K562 (cell line): Measurements from ENCODE around the gene GABPB1. TPM values are rescaled to one million over a fixed set of nuclear protein-coding genes. Genes with fewer than 3 reads are reported as not detected.

ENCODE experiments used
- ATAC-seq: fragments of 200-7000 bp; cut with Tn5 transposase; 3 replicates; pipeline ENCODE4 v1.9.1; 2020; ENCODE audit warnings: moderate library complexity
- BruUV-seq: library from RNA; stranded (reverse); fragments of 400-500 nt; replicated peaks from 2 replicates; lab custom pipeline; 2021; lab: Mats Ljungman, UMichigan
- CTCF ChIA-PET: fragments of 300-600 bp; formaldehyde crosslinking; extraction: SDS; loops from one replicate; lab custom pipeline; 2021; ENCODE audit warnings: low intra/inter-chr PET ratio; lab: Yijun Ruan, JAX
- POLR2A ChIA-PET: fragments of 300-600, 350-650 bp; sonication (Branson Sonifier 250); formaldehyde crosslinking; extraction: SDS; loops from one replicate; lab custom pipeline; 2021; ENCODE audit warnings: antibody characterized with exemption, inconsistent platforms; lab: Yijun Ruan, JAX
- DNase-seq, 4 experiments: peaks; one replicate each; pipeline versions ENCODE4 v3.0.0 to v3.0.0-alpha.2; 2011 to 2018; ENCODE audit warnings: low spot score in 3 of 4, mixed read lengths in 3 of 4; ENCODE audit errors: extremely low read depth in 1 of 4
- FAIRE-seq: peaks from 2 replicates; lab custom pipeline; 2011; peaks lifted over from hg19 to GRCh38; lab: Jason Lieb, UNC
- H2AFZ ChIP-seq: 2 replicates; pipeline ENCODE4 v1.6.0; 2011; ENCODE audit warnings: low read depth, low read length, control low read depth, inconsistent platforms
- H3K27ac ChIP-seq: fragments of 200-600 bp; 3 replicates; pipeline ENCODE4 v1.8.0; 2011; ENCODE audit warnings: low read depth, mild to moderate bottlenecking, control low read depth, inconsistent platforms, low read length, moderate library complexity, mixed read lengths; ENCODE audit errors: extremely low read depth
- H3K27me3 ChIP-seq, 2 experiments: fragments of 300-600 bp in 1 of 2; 2 replicates in 1 of 2; 3 replicates in 1 of 2; pipeline versions ENCODE4 v1.6.0 to v1.8.0; 2011; ENCODE audit warnings: inconsistent platforms in 2 of 2, low read length in 2 of 2, mild to moderate bottlenecking in 1 of 2, mixed read lengths in 1 of 2, moderate library complexity in 1 of 2; ENCODE audit not compliant: control insufficient read depth in 2 of 2, insufficient read depth in 2 of 2
- H3K36me3 ChIP-seq: fragments of 300-600 bp; 3 replicates; pipeline ENCODE4 v1.8.0; 2011; ENCODE audit warnings: mild to moderate bottlenecking, low read length, inconsistent platforms; ENCODE audit not compliant: control insufficient read depth, insufficient read depth
- H3K4me1 ChIP-seq, 2 experiments: fragments of 200-600 bp in 1 of 2; replicated peaks in 1 of 2; 2 replicates in 1 of 2; 3 replicates in 1 of 2; pipeline versions ENCODE4 v1.5.1 to v1.8.0; 2011; ENCODE audit warnings: inconsistent platforms in 2 of 2, low read length in 2 of 2, mild to moderate bottlenecking in 1 of 2, mixed read lengths in 1 of 2, moderate library complexity in 1 of 2; ENCODE audit not compliant: control insufficient read depth in 2 of 2, insufficient read depth in 2 of 2
- H3K4me2 ChIP-seq: 2 replicates; pipeline ENCODE4 v1.6.1; 2011; ENCODE audit warnings: low read length, control low read depth, inconsistent platforms, mixed read lengths; ENCODE audit not compliant: insufficient read depth
- H3K4me3 ChIP-seq: fragments of 200-600 bp; sonication (generic), shearing (Covaris generic); 2 replicates; pipeline ENCODE4 v1.5.1; 2016; ENCODE audit warnings: control low read depth, inconsistent platforms
- H3K79me2 ChIP-seq: fragments of 200-600 bp; 3 replicates; pipeline ENCODE4 v1.8.0; 2011; ENCODE audit warnings: low read length, inconsistent platforms; ENCODE audit not compliant: control insufficient read depth, insufficient read depth
- H3K9ac ChIP-seq, 2 experiments: 2 replicates each; pipeline versions ENCODE4 v1.6.0 to v1.6.1; 2011; ENCODE audit warnings: low read depth in 2 of 2, low read length in 2 of 2, control low read depth in 1 of 2, inconsistent platforms in 1 of 2, mild to moderate bottlenecking in 1 of 2, mixed read lengths in 1 of 2; ENCODE audit not compliant: insufficient read depth in 1 of 2
- H3K9me1 ChIP-seq: one replicate; pipeline ENCODE4 v1.6.0; 2011; ENCODE audit warnings: inconsistent platforms, mild to moderate bottlenecking, low read length, moderate library complexity; ENCODE audit not compliant: control insufficient read depth, insufficient read depth
- H3K9me3 ChIP-seq: replicated peaks from 2 replicates; pipeline ENCODE4 v1.5.1; 2011; ENCODE audit warnings: low read depth, low read length, inconsistent platforms; ENCODE audit not compliant: control insufficient read depth, insufficient read depth
- H4K20me1 ChIP-seq: replicated peaks from 2 replicates; pipeline ENCODE4 v1.6.1; 2011; ENCODE audit warnings: low read length, inconsistent platforms, mixed read lengths; ENCODE audit not compliant: control insufficient read depth, insufficient read depth
- ARID2 ChIP-seq: fragments of 450-650 bp; IDR thresholded peaks from 2 replicates; pipeline ENCODE4 v1.6.1; 2017; ENCODE audit warnings: antibody characterized with exemption, mild to moderate bottlenecking
- CBFA2T3 ChIP-seq: fragments of 450-650 bp; IDR thresholded peaks from 2 replicates; pipeline ENCODE4 v1.6.1; 2017
- KLF6 ChIP-seq: fragments of 250-450 bp; sonication (Bioruptor Pico); IDR thresholded peaks from 2 replicates; pipeline ENCODE4 v1.4.0; 2020; ENCODE audit warnings: mild to moderate bottlenecking, moderate library complexity, borderline replicate concordance
- MITF ChIP-seq: IDR thresholded peaks from 2 replicates; pipeline ENCODE4 v1.6.1; 2014; ENCODE audit warnings: antibody characterized with exemption
- PBX2 ChIP-seq, 2 experiments: IDR thresholded peaks in 1 of 2; conservative IDR thresholded peaks in 1 of 2; 2 replicates each; pipeline ENCODE4 v1.6.1; 2016; ENCODE audit warnings: low read depth in 2 of 2, mild to moderate bottlenecking in 1 of 2, missing compliant biosample characterization in 1 of 2, missing genetic modification characterization in 1 of 2, moderate library complexity in 1 of 2
- PHF8 ChIP-seq: fragments of 200-600 bp; sonication (generic); IDR thresholded peaks from 2 replicates; pipeline ENCODE4 v1.6.1; 2012; ENCODE audit warnings: mixed run types, mild to moderate bottlenecking, inconsistent platforms, low read length, moderate library complexity, borderline replicate concordance
- POLR2AphosphoS5 ChIP-seq: IDR thresholded peaks from 2 replicates; pipeline ENCODE4 v1.6.1; 2011; ENCODE audit warnings: mild to moderate bottlenecking, low read depth, low read length, moderate library complexity; ENCODE audit not compliant: control insufficient read depth, insufficient read depth
- POLR2G ChIP-seq: fragments of 200-400 bp; formaldehyde crosslinking; IDR thresholded peaks from 2 replicates; pipeline ENCODE4 v1.6.1; 2017; ENCODE audit warnings: low read depth, mild to moderate bottlenecking, antibody characterized with exemption, low read length, moderate library complexity
- POLR2H ChIP-seq: IDR thresholded peaks from 2 replicates; pipeline ENCODE4 v1.6.1; 2016; ENCODE audit warnings: missing genetic modification characterization, low read depth, mild to moderate bottlenecking, control low read depth, missing compliant biosample characterization, moderate library complexity
- RFX1 ChIP-seq: fragments of 450-650 bp; IDR thresholded peaks from 2 replicates; pipeline ENCODE4 v1.6.1; 2016; ENCODE audit warnings: mild to moderate bottlenecking, moderate library complexity
- SIX5 ChIP-seq, 2 experiments: IDR thresholded peaks; 2 replicates each; pipeline ENCODE4 v1.6.1; 2011; ENCODE audit warnings: low read length in 2 of 2, borderline replicate concordance in 1 of 2, low read depth in 1 of 2, mild to moderate bottlenecking in 1 of 2, moderate library complexity in 1 of 2; ENCODE audit not compliant: insufficient read depth in 1 of 2
- SMC3 ChIP-seq: conservative IDR thresholded peaks from 2 replicates; pipeline ENCODE4 v1.6.1; 2011; ENCODE audit warnings: low read depth, low read length, improper control_type of control experiment; ENCODE audit not compliant: insufficient read depth
- TCF3 ChIP-seq: sonication (generic); formaldehyde crosslinking; IDR thresholded peaks from 2 replicates; pipeline ENCODE4 v1.4.0; 2020; ENCODE audit warnings: mild to moderate bottlenecking, missing genetic modification reagents
- WHSC1 ChIP-seq: IDR thresholded peaks from one replicate; pipeline ENCODE4 v1.6.1; 2012; ENCODE audit warnings: low read length, control low read depth, inconsistent platforms
- ZNF121 ChIP-seq: sonication (generic); formaldehyde crosslinking; conservative IDR thresholded peaks from 2 replicates; pipeline ENCODE4 v1.8.0; 2022; ENCODE audit warnings: missing genetic modification reagents
- ZNF165 ChIP-seq: fragments of 250-450 bp; sonication (Bioruptor Pico); IDR thresholded peaks from 2 replicates; pipeline ENCODE4 v1.4.0; 2020; ENCODE audit warnings: borderline replicate concordance
- ZNF232 ChIP-seq: sonication (generic); formaldehyde crosslinking; IDR thresholded peaks from 2 replicates; pipeline ENCODE4 v1.8.0; 2022; ENCODE audit warnings: mild to moderate bottlenecking, missing genetic modification reagents
- ZNF24 ChIP-seq: fragments of 450-650 bp; IDR thresholded peaks from 2 replicates; pipeline ENCODE4 v1.6.1; 2016
- WGBS: fragments of 100-300 bp; shearing (Covaris generic); methylation state at CpG from one replicate; pipeline ENCODE4 v1.1.6; 2016; ENCODE audit warnings: low coverage, mixed read lengths; ENCODE audit not compliant: insufficient coverage; ENCODE audit errors: missing lambda C conversion rate; 5-methylcytosine and 5-hydroxymethylcytosine counted together
- in situ Hi-C: fragments of 300-500 bp; cut with MboI; formaldehyde crosslinking; loops from 4 replicates; pipeline ENCODE4 v1.15.0; 2018; ENCODE audit warnings: inconsistent platforms, mixed read lengths
- intact Hi-C: fragments of 100-400 bp; cut with micrococcal nuclease; formaldehyde crosslinking; loops from 2 replicates; pipeline ENCODE4 v1.14.2; 2022
- polyA plus RNA-seq, 8 experiments: library from polyadenylated mRNA; depleted of rRNA in 4 of 8; stranded (reverse) in 5 of 8; unstranded in 3 of 8; fragments of >200 nt; fragmentation: Nextera tagmentation in 2 of 8; fragmentation: Illumina TruSeq in 1 of 8; extraction: Ambion mirVana in 2 of 8; extraction: Trizol in 1 of 8; gene quantifications; 2 replicates each; pipeline versions ENCODE4 v1.2.1 to v1.2.3, GENCODE V29; 2011 to 2014; ENCODE audit warnings: inconsistent platforms in 1 of 8, missing spikeins in 1 of 8
- total RNA-seq, 7 experiments: library from RNA; depleted of rRNA in 6 of 7; stranded (reverse); fragments of >200 nt in 6 of 7; fragmentation: Illumina TruSeq in 2 of 7; extraction: Trizol in 2 of 7; gene quantifications; 2 replicates each; pipeline versions ENCODE4 v1.2.1 to v1.2.3, GENCODE V29; 2011 to 2021; ENCODE audit warnings: low replicate concordance in 1 of 7

GABPB1 gene
- total and polyA plus RNA-seq, 9 of the 15 experiments (the other 6 are each of a cell fraction or from before 2014, with no cell fraction given) = 11.8 to 42.3 (median 33.2) TPM

- Histone ChIP-seq H3K27me3 (no peaks in the 10 kb centered on the region), H3K79me2 (peaks cover 36% of the 10 kb centered on the region; the same call in 2 of the 3 replicates), H3K36me3 (no peaks in the 10 kb centered on the region), H3K4me2 (no peak overlapping the region), H3K4me1 (no peaks in the 10 kb centered on the region), H3K4me3 (no peak overlapping the region), H3K27ac (no peak overlapping the region), H2AFZ (no peak overlapping the region), H3K9ac (no peak overlapping the region), H4K20me1 (no peaks in the 10 kb centered on the region), H3K9me3 (no peaks in the 10 kb centered on the region), H3K9me1 (no peaks in the 10 kb centered on the region)
- CTCF ChIA-PET = interaction anchor here (0.6 to 2.3 kb wide), 5 partner anchors 73 to 1931 kb away, joined by 3 to 16 read pairs (median 4); partner anchors contain the start of gene SLC27A2
- DNase-seq (peak in 3 of 4 experiments; percentile 16 to 59 (median 19)), FAIRE-seq (peak; percentile 51), ATAC-seq (peak; percentile 80)
- no TSS peak for BruUV-seq
- in situ Hi-C loops = loop anchor here (25.0 kb wide), 1 partner anchor 429 kb away; no protein-coding TSS in a partner anchor
- POLR2A ChIA-PET = interaction anchor here (0.6 to 1.0 kb wide), 4 partner anchors 9 to 168 kb away, joined by 3 to 4 read pairs (median 4); no protein-coding TSS in a partner anchor
- intact Hi-C loops = loop anchor here (1.0 to 10.0 kb wide), 4 partner anchors 55 to 589 kb away; partner anchors contain the start of genes AP4E1 and SLC27A2
- WGBS = 28% methylated on average over 4 of the region's 4 CpGs
- no peak for TF ChIP-seq POLR2G
- TF ChIP-seq ZNF121 (CRISPR knock-in tag) = no peak
- TF ChIP-seq RFX1 = no peak
- peak; percentile 58 for TF ChIP-seq POLR2H
- TF ChIP-seq PBX2 (CRISPR knock-in tag; IDR thresholded peaks at IDR 0.05; ENCODE audit: low read depth) = no peak
- TF ChIP-seq PBX2 (tag; conservative IDR thresholded peaks at IDR 0.05; ENCODE audit: low read depth) = 0 out of 2 replicates have a peak, but pooled peaks have one; percentile 21
- TF ChIP-seq POLR2AphosphoS5 = no peak
- no peak for TF ChIP-seq SIX5 (IDR thresholded peaks at IDR 0.05; ENCODE audit: borderline replicate concordance in 1 of 2, insufficient read depth in 1 of 2, low read depth in 1 of 2, low read length in 2 of 2)
- TF ChIP-seq KLF6 (CRISPR knock-in tag) = no peak
- no peak for TF ChIP-seq PHF8
- TF ChIP-seq CBFA2T3 = no peak
- peak; percentile 41; the same call in 1 of the 2 replicates for TF ChIP-seq SMC3
- no peak for TF ChIP-seq ARID2
- no peak for TF ChIP-seq ZNF24
- TF ChIP-seq MITF = no peak
- TF ChIP-seq ZNF165 = no peak
- TF ChIP-seq WHSC1 = no peak
- TF ChIP-seq TCF3 (CRISPR knock-in tag) = no peak
- TF ChIP-seq ZNF232 (CRISPR knock-in tag) = no peak
Observed at GRCh38 chr15:50315814-50316630, 39.0 kb downstream of the GABPB1 start.
